Transverse colon (tissue), 4 donors: ENCODE measurements around the gene L3MBTL4.

ENCODE experiments used
- EP300 ChIP-seq: sonication (generic); formaldehyde crosslinking; IDR thresholded peaks from one replicate; pipeline ENCODE4 v1.6.1; 2017; ENCODE audit warnings: antibody characterized with exemption, low read depth
- POLR2A ChIP-seq: fragments of 450-650 bp; IDR thresholded peaks from one replicate; pipeline ENCODE4 v1.6.1; 2016; ENCODE audit warnings: antibody characterized with exemption, mild to moderate bottlenecking, moderate library complexity
- POLR2AphosphoS5 ChIP-seq, 3 donors: sonication (generic); formaldehyde crosslinking; IDR thresholded peaks; one replicate each; pipeline ENCODE4 v1.6.1; 2016; ENCODE audit warnings: antibody characterized with exemption in 3 of 3
- TF ChIP-seq, protein P1 (sequence below), 5 experiments: fragments of 200-600 bp in 3 of 5; fragments of 450-650 bp in 2 of 5; sonication (generic) in 3 of 5; IDR thresholded peaks; 1 replicate in 2 of 5; 2 replicates in 3 of 5; pipeline ENCODE4 v1.5.1; 2016 to 2017; ENCODE audit warnings: antibody characterized with exemption in 5 of 5, inconsistent platforms in 3 of 5, mild to moderate bottlenecking in 2 of 5, moderate library complexity in 1 of 5

DNA sequence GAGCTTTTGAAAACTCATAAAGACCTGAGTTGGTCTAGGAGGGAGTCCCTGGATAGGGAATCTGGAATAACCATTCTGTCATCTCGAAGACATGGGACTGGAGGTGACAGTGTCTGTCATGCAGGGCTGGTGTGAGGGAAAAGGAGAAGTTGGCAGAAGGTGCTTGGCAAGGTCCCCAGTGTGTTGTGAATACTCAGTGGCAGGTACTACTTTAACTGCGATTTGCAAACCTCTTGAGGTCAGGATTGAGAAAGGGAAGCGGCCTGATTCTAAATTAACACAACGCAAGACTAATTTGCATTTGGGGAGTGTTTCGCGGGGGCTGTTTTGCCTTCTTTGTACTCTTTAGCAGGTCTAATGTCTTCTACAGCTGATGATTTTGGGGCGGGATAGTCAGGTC lies 442.4 kb downstream of the L3MBTL4 start:
- TF ChIP-seq POLR2AphosphoS5 (IDR thresholded peaks at IDR 0.05) (no peak), POLR2A (no peak), EP300 (no peak)
- TF ChIP-seq, protein P1, sequence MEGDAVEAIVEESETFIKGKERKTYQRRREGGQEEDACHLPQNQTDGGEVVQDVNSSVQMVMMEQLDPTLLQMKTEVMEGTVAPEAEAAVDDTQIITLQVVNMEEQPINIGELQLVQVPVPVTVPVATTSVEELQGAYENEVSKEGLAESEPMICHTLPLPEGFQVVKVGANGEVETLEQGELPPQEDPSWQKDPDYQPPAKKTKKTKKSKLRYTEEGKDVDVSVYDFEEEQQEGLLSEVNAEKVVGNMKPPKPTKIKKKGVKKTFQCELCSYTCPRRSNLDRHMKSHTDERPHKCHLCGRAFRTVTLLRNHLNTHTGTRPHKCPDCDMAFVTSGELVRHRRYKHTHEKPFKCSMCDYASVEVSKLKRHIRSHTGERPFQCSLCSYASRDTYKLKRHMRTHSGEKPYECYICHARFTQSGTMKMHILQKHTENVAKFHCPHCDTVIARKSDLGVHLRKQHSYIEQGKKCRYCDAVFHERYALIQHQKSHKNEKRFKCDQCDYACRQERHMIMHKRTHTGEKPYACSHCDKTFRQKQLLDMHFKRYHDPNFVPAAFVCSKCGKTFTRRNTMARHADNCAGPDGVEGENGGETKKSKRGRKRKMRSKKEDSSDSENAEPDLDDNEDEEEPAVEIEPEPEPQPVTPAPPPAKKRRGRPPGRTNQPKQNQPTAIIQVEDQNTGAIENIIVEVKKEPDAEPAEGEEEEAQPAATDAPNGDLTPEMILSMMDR (IDR thresholded peaks at IDR 0.05): no peak
